Dendritic cell treated with granulocyte-macrophage colony-stimulating factor and Interleukin-4, amounts not matched to agents 40 ng/mL and 50 ng/mL, for 4 days (primary cell): ENCODE data around the gene CAPN2.

ENCODE experiments used
- H3K27ac Mint-ChIP-seq: one replicate; pipeline ENCODE4 v1.8.0; 2022; ENCODE audit warnings: mild to moderate bottlenecking, mixed read lengths
- H3K27me3 Mint-ChIP-seq: one replicate; pipeline ENCODE4 v1.8.0; 2022; ENCODE audit warnings: mild to moderate bottlenecking, mixed read lengths
- H3K36me3 Mint-ChIP-seq: one replicate; pipeline ENCODE4 v1.8.0; 2022; ENCODE audit warnings: low read depth, mixed read lengths
- H3K4me1 Mint-ChIP-seq: one replicate; pipeline ENCODE4 v1.8.0; 2022; ENCODE audit warnings: low read depth, mixed read lengths
- H3K4me3 Mint-ChIP-seq: one replicate; pipeline ENCODE4 v1.8.0; 2022; ENCODE audit warnings: mild to moderate bottlenecking, moderate library complexity, mixed read lengths
- H3K9me3 Mint-ChIP-seq: one replicate; pipeline ENCODE4 v1.8.0; 2022; ENCODE audit warnings: mixed read lengths
- intact Hi-C: fragments of 100-400 bp; cut with micrococcal nuclease; formaldehyde crosslinking; loops from one replicate; pipeline ENCODE4 v1.15.0; 2022

CAPN2 gene

DNA sequence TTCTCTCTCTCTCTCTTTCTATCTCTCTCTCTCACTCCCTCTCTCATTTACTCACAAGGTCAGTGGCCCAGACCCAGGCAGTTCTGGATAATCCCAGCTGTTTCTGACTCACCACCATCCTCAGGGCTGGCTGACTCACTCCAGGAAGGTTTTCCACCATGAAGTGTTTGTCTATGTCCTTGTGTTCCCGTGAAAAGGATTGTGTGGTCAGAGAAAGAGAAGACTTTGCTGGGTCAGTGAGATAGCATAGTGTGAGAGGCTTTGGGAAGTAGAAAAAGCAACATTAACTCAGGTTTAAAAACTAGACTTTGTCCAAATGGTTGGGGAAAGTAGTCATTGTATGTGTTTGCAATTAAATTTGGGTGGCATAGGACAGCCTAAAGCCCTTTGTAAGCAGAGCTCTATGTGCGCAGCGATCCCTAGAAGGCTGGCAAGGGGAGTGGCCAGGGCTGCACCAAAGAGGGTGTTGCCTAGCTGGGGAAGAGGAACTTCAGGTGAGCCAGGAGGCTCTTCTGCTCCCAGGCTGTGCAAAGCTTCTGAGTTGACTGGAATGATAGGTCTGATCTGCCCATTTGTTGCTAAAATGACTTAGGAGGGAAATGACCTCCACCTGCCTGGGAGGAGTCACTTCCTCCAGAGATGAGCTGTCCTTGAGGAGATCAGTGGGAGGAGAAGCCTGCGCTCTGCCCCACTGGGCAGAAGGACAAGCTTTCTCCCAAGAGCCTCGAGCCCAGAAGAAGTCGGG is 4.9 kb upstream of the CAPN2 start:
- Mint-ChIP-seq H3K4me3 (no peak overlapping the region), H3K9me3 (no peaks in the 10 kb centered on the region), H3K4me1 (peaks cover 44% of the 10 kb centered on the region), H3K36me3 (no peaks in the 10 kb centered on the region), H3K27ac (no peak overlapping the region), H3K27me3 (peaks cover 11% of the 10 kb centered on the region)
- intact Hi-C loops = no loop called here

DNA sequence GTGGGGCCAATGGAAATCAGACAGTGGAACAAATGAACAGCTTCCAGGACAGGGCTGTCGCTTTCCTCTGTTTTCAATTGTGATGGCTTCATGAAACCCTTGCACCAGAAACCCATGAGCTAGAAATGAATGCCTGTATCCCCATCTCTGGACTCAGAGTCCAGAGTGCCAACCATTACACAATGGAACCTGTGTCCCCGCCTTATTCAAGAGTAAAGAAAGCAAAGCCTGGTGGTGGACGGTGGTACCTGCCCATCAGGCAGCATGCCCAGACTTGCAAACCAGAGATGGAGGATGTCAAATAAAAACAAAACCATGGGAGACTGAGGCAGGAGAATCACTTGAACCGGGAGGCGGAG is 4.4 kb upstream of the CAPN2 start:
- Mint-ChIP-seq H3K27ac (no peak overlapping the region), H3K36me3 (peaks cover 3% of the 10 kb centered on the region), H3K4me1 (peaks cover 40% of the 10 kb centered on the region), H3K27me3 (peaks cover 11% of the 10 kb centered on the region), H3K9me3 (no peaks in the 10 kb centered on the region), H3K4me3 (no peak overlapping the region)
- intact Hi-C loops = no loop called here

DNA sequence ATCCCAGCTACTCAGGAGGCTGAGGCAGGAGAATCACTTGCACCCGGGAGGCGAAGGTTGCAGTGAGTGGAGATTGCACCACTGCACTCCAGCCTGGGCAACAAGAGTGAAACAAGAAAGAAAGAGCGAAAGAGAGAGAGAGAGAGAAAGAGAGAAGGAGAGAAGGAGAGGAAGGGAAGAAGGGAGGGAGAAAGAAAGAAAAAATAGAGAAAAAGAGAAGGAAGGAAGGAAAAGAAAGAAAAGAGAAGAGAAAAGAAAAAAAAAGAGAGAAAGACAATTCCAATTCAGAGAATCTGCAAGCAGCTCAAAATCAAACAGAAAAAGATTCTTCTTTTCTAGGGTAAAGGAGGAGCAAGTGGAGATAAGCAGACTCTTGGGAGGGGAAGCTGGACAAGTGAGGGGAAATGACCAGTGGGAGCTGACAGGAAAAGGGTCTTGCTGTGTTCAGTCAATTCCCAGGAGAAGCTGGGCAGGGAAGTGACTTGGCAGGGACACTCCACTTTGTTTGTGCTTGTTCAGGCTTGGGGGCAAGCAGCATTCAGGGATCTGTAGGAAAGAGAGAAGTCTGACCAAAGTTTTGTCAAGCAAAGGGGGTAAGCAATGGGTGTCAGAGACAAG is 3.6 kb upstream of the CAPN2 start:
- no peak overlapping the region for H3K4me3 Mint-ChIP-seq
- H3K4me1 Mint-ChIP-seq = peaks cover 46% of the 10 kb centered on the region
- intact Hi-C loops = no loop called here
- no peak overlapping the region for H3K27ac Mint-ChIP-seq
- peaks cover 11% of the 10 kb centered on the region for H3K27me3 Mint-ChIP-seq
- peaks cover 11% of the 10 kb centered on the region for H3K36me3 Mint-ChIP-seq
- H3K9me3 Mint-ChIP-seq = no peaks in the 10 kb centered on the region

DNA sequence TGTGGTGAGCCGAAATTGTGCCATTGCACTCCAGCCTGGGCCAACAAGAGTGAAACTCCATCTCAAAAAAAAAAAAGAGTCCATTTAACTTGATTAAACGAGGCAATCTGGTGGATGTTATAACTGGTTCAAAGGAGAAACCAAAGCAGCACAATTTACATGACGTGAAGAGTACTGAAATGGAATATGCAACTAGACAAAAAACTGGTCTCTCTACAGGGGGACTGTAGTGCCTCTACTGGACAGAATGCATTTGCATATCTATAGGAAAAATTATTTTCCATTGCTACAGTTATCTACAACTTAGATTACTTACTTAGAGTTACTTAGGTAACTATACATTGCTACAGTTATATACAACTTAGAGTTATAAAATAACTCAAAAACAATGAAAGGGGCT is 2.7 kb upstream of the CAPN2 start:
- H3K4me3 Mint-ChIP-seq = no peak overlapping the region
- intact Hi-C loops = no loop called here
- H3K9me3 Mint-ChIP-seq = no peaks in the 10 kb centered on the region
- H3K27me3 Mint-ChIP-seq = peaks cover 11% of the 10 kb centered on the region
- peaks cover 16% of the 10 kb centered on the region for H3K36me3 Mint-ChIP-seq
- H3K27ac Mint-ChIP-seq = no peak overlapping the region
- H3K4me1 Mint-ChIP-seq = peaks cover 50% of the 10 kb centered on the region

DNA sequence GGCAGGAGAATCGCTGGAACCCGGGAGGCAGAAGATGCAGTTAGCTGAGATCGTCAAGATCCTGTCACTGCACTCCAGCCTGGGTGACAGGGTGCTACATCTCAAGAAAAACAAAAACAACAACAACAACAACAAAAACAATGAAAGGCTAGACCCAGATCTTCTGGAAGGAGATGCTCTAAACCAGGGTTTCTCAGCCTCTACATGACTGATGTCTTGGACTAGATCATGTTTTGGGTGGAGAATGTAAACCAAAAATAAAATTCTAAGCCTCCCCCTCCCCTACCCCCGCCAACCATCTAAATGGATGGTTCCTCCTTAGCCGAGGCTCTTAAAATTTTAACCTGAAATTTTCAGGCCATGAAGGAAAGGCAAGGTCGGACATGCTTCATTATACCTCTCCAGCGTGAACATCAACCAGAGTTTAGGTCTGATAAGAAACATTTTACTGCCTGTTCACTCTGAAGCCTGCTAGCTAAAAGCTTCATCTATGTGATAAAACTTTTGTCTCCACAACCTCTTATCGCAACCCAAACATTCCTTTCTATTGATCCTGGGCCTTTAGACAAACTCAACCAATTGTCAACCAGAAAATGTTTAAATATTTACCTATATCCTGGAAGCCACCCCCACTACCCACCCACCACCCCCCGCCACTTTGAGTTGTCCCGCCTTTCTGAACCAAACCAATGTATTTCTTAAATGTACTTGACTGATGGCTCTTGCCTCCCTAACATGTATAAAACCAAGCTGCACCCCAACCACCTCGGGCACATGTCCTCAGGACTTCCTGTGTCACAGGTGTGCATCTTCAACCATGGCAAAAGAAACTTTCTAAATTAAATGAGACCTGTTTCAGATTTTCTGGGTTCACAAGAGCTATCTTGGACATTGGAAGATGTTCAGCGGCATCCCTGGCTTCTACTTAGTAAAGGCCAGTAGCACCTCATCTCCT is 1.9 kb upstream of the CAPN2 start:
- Mint-ChIP-seq H3K4me1 (peaks cover 50% of the 10 kb centered on the region), H3K4me3 (no peak overlapping the region), H3K36me3 (peaks cover 16% of the 10 kb centered on the region), H3K27ac (no peak overlapping the region), H3K27me3 (peaks cover 8% of the 10 kb centered on the region), H3K9me3 (no peaks in the 10 kb centered on the region)
- intact Hi-C loops = loop anchor here (5.0 to 10.0 kb wide), 2 partner anchors 134 to 622 kb away; partner anchors contain the start of genes NVL and TP53BP2

DNA sequence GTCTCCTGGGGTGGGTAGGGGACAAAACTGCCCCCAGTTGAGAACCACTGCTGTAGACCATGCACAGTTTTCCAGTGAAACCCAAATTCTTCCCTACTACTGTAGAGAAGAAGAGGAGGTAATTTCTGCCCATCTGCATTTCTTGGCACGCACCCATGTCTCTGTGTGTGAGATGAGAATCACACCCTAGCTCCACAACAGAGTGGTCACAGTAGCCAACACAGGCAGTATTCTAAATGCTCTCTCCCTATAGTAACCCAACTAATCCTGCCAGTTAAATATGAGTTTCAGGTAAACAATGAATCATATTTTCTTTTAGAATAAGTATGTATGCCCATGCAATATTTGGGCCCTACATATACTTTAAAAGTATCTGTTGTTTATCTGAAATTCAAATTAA is 1.2 kb upstream of the CAPN2 start:
- Mint-ChIP-seq H3K36me3 (peaks cover 16% of the 10 kb centered on the region), H3K9me3 (no peaks in the 10 kb centered on the region), H3K27me3 (peaks cover 8% of the 10 kb centered on the region)

DNA sequence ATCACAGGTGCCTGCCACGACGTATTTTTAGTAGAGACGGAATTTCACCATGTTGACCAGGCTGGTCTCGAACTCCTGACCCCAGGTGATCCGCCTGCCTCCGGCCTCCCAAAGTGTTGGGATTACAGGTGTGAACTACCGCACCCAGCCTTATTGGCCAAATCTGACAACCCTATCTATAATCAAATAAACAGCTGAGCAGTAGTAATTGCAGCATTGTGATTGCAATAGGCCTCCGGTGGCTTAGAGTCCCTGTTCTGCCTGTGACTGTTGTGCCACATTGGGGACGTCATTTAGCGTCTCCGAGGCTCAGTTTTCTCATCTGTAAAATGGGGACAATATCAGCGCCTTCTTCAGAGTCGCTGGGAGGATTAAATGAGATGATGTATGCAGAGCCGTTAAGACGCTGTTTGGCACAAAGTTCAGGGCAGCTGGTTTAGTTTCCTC is 569 bp upstream of the CAPN2 start:
- intact Hi-C loops = loop anchor here (2.0 to 10.0 kb wide), 3 partner anchors 15 to 621 kb away; partner anchors contain the start of genes NVL and TP53BP2
- H3K4me1 Mint-ChIP-seq = peaks cover 62% of the 10 kb centered on the region
- H3K27ac Mint-ChIP-seq = peak overlapping the region; percentile 94
- H3K27me3 Mint-ChIP-seq = peaks cover 8% of the 10 kb centered on the region
- H3K4me3 Mint-ChIP-seq = peak overlapping the region; percentile 52
- H3K9me3 Mint-ChIP-seq = no peaks in the 10 kb centered on the region
- peaks cover 18% of the 10 kb centered on the region for H3K36me3 Mint-ChIP-seq

More for the DNA sequence above, 1.2 kb upstream of the CAPN2 start:
- H3K4me3 Mint-ChIP-seq = no peak overlapping the region
- H3K27ac Mint-ChIP-seq = no peak overlapping the region
- intact Hi-C loops = loop anchor here (5.0 to 10.0 kb wide), 2 partner anchors 134 to 621 kb away; partner anchors contain the start of genes NVL and TP53BP2
- H3K4me1 Mint-ChIP-seq = peaks cover 56% of the 10 kb centered on the region

DNA sequence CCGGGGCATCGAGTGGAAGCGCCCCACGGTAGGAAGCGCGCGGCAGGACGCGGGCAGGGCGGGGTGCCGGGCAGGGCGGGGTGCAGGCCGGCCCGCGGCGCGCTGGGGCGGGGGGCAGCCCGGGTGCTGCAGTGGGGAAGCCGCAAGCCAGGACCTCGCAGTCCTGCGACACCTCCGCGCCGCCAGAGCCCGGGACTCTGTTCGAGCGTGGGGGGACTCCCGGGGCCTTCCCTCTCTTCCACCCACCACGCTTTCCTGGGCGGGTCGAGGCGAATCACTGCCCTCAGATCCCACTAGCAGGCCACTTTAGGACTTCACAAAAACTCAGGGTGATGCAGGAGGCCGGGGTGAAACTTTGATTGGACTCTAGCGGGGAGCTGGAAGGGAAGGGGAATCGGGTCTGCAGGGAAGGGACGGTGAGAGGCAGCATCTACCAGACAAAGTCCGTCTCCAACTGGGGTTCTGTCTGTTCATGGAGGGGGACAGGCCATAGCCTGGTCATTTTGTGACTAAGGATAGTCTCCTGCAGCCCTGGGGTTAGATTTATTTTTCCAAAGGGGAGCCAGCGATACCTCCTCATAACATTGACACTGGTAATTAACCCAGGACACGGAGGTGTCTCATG is 623 bp downstream of the CAPN2 start:
- Mint-ChIP-seq H3K4me1 (peaks cover 63% of the 10 kb centered on the region), H3K4me3 (peak overlapping the region; percentile 97), H3K9me3 (no peaks in the 10 kb centered on the region), H3K27me3 (peaks cover 8% of the 10 kb centered on the region), H3K27ac (peak overlapping the region; percentile 94), H3K36me3 (peaks cover 29% of the 10 kb centered on the region)
- intact Hi-C loops = loop anchor here (1.0 to 10.0 kb wide), 4 partner anchors 14 to 619 kb away; partner anchors contain the start of genes NVL and TP53BP2

DNA sequence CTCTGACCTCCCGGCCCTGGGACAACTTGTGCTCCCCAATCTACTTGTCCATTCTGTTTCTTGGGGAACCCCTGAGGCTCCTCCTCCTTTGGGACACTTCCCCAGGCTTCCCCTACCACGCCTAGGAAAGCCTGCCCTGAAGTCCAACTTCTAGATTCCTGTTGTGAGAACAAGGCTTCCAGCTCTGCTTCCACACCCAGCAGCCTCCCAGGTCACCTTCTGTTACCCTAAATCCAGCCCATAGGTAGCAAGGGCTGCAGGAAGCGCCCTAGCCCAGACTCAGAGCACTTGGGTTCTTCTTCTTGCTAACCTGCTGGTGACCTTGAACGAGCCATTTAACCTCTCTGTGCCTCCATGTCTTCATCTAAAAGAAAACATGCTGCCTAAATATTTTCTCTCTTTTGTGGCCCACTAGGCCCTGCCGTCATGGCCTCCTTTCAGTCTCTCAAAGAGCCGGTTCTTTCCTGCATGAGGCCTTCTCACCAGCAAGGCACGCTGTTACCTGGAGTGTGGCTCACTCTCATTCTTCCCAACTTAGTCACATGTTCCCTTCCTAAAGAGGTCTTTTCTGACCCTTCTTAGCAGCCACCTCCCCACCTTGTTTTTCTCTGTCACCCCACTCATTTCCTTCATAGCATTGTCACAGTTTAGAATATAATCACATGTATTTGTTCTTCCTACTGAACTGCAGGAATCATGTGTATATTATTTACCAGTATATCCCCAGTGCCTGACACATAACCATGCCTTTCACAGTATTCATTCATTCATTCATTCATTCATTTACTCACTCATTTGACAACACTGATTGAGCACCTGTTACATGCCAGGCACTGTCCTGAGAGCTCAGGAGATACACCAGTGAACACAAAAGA is 1.4 kb downstream of the CAPN2 start:
- Mint-ChIP-seq H3K9me3 (no peaks in the 10 kb centered on the region), H3K27ac (peak overlapping the region; percentile 94), H3K27me3 (peaks cover 3% of the 10 kb centered on the region), H3K4me1 (peaks cover 63% of the 10 kb centered on the region), H3K4me3 (peak overlapping the region; percentile 97), H3K36me3 (peaks cover 35% of the 10 kb centered on the region)
- intact Hi-C loops = loop anchor here (1.0 to 10.0 kb wide), 4 partner anchors 13 to 619 kb away; partner anchors contain the start of genes NVL and TP53BP2

DNA sequence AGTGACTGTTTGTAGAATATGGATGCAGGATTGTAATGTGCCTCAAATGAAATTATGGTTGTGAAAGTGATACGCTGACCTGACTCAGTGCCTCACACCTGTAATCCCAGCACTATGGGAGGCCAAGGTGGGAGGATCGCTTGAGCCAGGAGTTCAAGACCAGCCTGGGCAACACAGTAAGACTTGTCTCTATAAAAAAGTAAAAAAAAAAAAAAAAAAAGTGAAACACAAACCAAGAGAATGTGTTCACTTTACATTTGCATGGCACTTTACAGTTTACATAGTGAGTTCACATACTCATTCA is 2.0 kb downstream of the CAPN2 start:
- intact Hi-C loops = loop anchor here (5.0 to 10.0 kb wide), 2 partner anchors 130 to 618 kb away; partner anchors contain the start of genes NVL and TP53BP2
- Mint-ChIP-seq H3K27me3 (no peaks in the 10 kb centered on the region), H3K9me3 (no peaks in the 10 kb centered on the region), H3K27ac (peak overlapping the region; percentile 94), H3K4me1 (peaks cover 60% of the 10 kb centered on the region), H3K4me3 (no peak overlapping the region), H3K36me3 (peaks cover 41% of the 10 kb centered on the region)

DNA sequence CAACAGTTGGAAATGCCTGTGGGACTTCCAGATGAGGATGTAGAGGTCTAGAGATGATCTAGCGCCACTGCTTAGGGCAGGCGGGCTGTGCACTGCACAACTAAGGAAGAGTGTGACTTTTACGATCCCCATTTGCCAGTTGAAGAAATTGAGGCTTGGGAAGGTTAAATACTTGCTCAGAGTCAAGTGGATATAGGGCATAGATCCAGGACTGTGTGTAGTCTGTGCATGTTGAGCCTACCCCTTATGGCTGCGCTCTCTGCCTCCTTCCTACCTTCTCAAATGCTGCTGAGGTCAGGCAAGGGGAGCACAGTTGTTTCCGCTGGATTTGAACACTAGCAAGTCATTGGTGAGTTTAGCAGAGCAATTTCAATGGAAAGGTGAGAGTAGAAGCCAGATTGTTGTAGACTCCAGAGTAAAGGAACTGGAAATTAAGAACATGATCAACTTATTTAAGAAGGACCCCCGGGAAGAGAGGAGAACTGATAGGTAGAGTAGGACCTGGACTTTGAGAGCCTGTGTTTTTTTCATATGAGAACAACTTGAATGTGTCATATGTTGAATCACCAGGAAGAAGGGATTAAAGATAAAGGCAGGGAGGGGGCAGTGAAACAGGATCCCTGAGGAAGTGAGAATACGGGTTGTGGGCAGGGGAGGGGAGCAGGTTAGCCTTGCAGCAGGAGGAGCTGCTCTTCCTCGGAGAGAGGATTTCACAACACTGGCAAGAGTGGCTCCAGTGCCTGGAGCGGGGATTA is 2.7 kb downstream of the CAPN2 start:
- H3K27me3 Mint-ChIP-seq = no peaks in the 10 kb centered on the region
- H3K27ac Mint-ChIP-seq = peak overlapping the region; percentile 54
- no peaks in the 10 kb centered on the region for H3K9me3 Mint-ChIP-seq
- peak overlapping the region; percentile 49 for H3K4me3 Mint-ChIP-seq
- intact Hi-C loops = loop anchor here (5.0 to 10.0 kb wide), 2 partner anchors 130 to 617 kb away; partner anchors contain the start of genes NVL and TP53BP2
- peaks cover 48% of the 10 kb centered on the region for H3K36me3 Mint-ChIP-seq
- peaks cover 65% of the 10 kb centered on the region for H3K4me1 Mint-ChIP-seq

DNA sequence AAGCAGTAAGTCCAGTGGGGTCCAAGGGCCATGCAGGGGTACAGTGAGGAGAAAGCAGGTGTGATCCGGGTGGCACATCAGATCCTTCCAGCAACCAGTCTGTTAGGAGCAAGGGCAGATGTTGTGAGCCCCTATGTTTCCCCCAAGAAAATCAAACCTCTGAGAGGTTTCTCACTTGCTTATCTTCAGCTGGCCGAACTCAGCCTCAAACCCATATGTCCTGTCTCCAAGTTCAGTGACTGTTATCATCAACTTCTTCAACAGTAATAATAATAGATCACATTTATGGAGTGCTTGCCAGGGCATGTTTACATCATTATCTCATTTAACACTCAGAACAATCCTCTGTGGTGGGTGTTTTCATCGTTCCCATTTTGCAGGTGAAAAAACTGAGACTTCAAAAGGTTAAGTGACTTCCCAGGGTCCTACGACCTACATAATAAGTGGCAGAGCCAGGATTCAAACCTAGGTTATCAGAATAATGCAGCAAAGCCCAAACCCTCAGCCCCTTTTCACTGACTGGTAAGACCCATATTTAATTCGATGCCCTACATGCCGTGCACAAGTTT is 3.3 kb downstream of the CAPN2 start:
- intact Hi-C loops = loop anchor here (10.0 kb wide), 1 partner anchor 129 kb away; the partner anchor contains the start of gene TP53BP2
- Mint-ChIP-seq H3K27me3 (no peaks in the 10 kb centered on the region), H3K9me3 (no peaks in the 10 kb centered on the region), H3K27ac (peak overlapping the region; percentile 81), H3K4me3 (peak overlapping the region; percentile 49), H3K36me3 (peaks cover 54% of the 10 kb centered on the region), H3K4me1 (peaks cover 72% of the 10 kb centered on the region)
